IMR-90 (cell line): ENCODE measurements around the gene TRNAU1AP. TPM values are rescaled to one million over a fixed set of nuclear protein-coding genes. Genes with fewer than 3 reads are reported as not detected.

Source experiments
- ATAC-seq: fragments of 200-7000 bp; cut with Tn5 transposase; 2 replicates; pipeline ENCODE4 v1.9.1; 2020; ENCODE audit warnings: low read depth, mild to moderate bottlenecking, moderate library complexity
- BruUV-seq: library from RNA; stranded (reverse); fragments of 400-500 nt; replicated peaks from 2 replicates; lab custom pipeline; 2021; lab: Mats Ljungman, UMichigan
- CTCF ChIA-PET: fragments of 300-600 bp; formaldehyde crosslinking; extraction: SDS; loops from one replicate; lab custom pipeline; 2021; ENCODE audit warnings: antibody characterized with exemption; lab: Yijun Ruan, JAX
- POLR2A ChIA-PET: fragments of 300-600 bp; sonication (Branson Sonifier 250); formaldehyde crosslinking; loops from one replicate; lab custom pipeline; 2022; ENCODE audit warnings: antibody characterized with exemption; ENCODE audit not compliant: unreplicated experiment; lab: Charles Lee
- DNase-seq: peaks from one replicate; pipeline ENCODE4 v3.0.0; 2013
- H2AFZ ChIP-seq: replicated peaks from 2 replicates; pipeline ENCODE3; 2013; ENCODE audit warnings: low read length, mild to moderate bottlenecking; ENCODE audit not compliant: poor library complexity
- H2AK5ac ChIP-seq: 2 replicates; pipeline ENCODE4 v1.6.1; 2013; ENCODE audit warnings: low read depth, low read length, inconsistent platforms
- H2AK9ac ChIP-seq: replicated peaks from 2 replicates; pipeline ENCODE3; 2013; ENCODE audit warnings: mild to moderate bottlenecking, low read depth, low read length, moderate library complexity; ENCODE audit not compliant: poor library complexity
- H2BK120ac ChIP-seq: 2 replicates; pipeline ENCODE4 v1.6.1; 2013; ENCODE audit warnings: low read depth, low read length, inconsistent platforms
- H2BK15ac ChIP-seq: 3 replicates; pipeline ENCODE4 v1.6.1; 2013; ENCODE audit warnings: low read depth, low read length, inconsistent platforms
- H2BK20ac ChIP-seq: 2 replicates; pipeline ENCODE4 v1.6.1; 2013; ENCODE audit warnings: low read depth, mild to moderate bottlenecking, inconsistent platforms, low read length, moderate library complexity
- H2BK5ac ChIP-seq: 2 replicates; pipeline ENCODE4 v1.6.1; 2013; ENCODE audit warnings: mild to moderate bottlenecking, low read depth, low read length, inconsistent platforms; ENCODE audit not compliant: poor library complexity, severe bottlenecking
- H3K14ac ChIP-seq: replicated peaks from 2 replicates; pipeline ENCODE4 v1.6.1; 2013; ENCODE audit warnings: low read depth, low read length, inconsistent platforms
- H3K18ac ChIP-seq: 2 replicates; pipeline ENCODE4 v1.6.1; 2013; ENCODE audit warnings: low read depth, low read length, control low read depth
- H3K23ac ChIP-seq: 2 replicates; pipeline ENCODE4 v1.6.1; 2013; ENCODE audit warnings: low read depth, low read length, inconsistent platforms
- H3K27ac ChIP-seq: 2 replicates; pipeline ENCODE4 v1.5.1; 2013; ENCODE audit warnings: mild to moderate bottlenecking, control low read depth, low read length; ENCODE audit not compliant: insufficient read depth
- H3K27me3 ChIP-seq: 2 replicates; pipeline ENCODE4 v1.6.1; 2013; ENCODE audit warnings: low read length; ENCODE audit not compliant: control insufficient read depth, insufficient read depth
- H3K36me3 ChIP-seq: 2 replicates; pipeline ENCODE4 v1.6.1; 2013; ENCODE audit warnings: low read length, mixed read lengths; ENCODE audit not compliant: control insufficient read depth, insufficient read depth
- H3K4ac ChIP-seq: 2 replicates; pipeline ENCODE4 v1.6.1; 2013; ENCODE audit warnings: low read depth, low read length, inconsistent platforms
- H3K4me1 ChIP-seq: 2 replicates; pipeline ENCODE4 v1.6.1; 2013; ENCODE audit warnings: low read length, mixed read lengths; ENCODE audit not compliant: control insufficient read depth, insufficient read depth
- H3K4me2 ChIP-seq: 2 replicates; pipeline ENCODE4 v1.6.1; 2013; ENCODE audit warnings: low read depth, mild to moderate bottlenecking, control low read depth, low read length, moderate library complexity
- H3K4me3 ChIP-seq: 2 replicates; pipeline ENCODE4 v1.5.1; 2013; ENCODE audit warnings: low read depth, mild to moderate bottlenecking, control low read depth, low read length, moderate library complexity; ENCODE audit not compliant: insufficient read depth
- H3K56ac ChIP-seq: 2 replicates; pipeline ENCODE4 v1.6.1; 2013; ENCODE audit warnings: low read length, inconsistent platforms; ENCODE audit not compliant: insufficient read depth; ENCODE audit errors: extremely low read depth
- H3K79me1 ChIP-seq, 2 experiments: 2 replicates each; pipeline ENCODE4 v1.6.1; 2013; ENCODE audit warnings: low read length in 2 of 2, inconsistent platforms in 1 of 2, low read depth in 1 of 2
- H3K9ac ChIP-seq: 2 replicates; pipeline ENCODE4 v1.6.1; 2013; ENCODE audit warnings: low read depth, low read length, control low read depth
- H3K9me1 ChIP-seq: 2 replicates; pipeline ENCODE4 v1.6.1; 2013; ENCODE audit warnings: low read length, inconsistent platforms; ENCODE audit not compliant: insufficient read depth
- H3K9me3 ChIP-seq: 2 replicates; pipeline ENCODE4 v1.6.1; 2013; ENCODE audit warnings: low read length; ENCODE audit not compliant: control insufficient read depth, insufficient read depth
- H4K20me1 ChIP-seq: 2 replicates; pipeline ENCODE4 v1.6.1; 2013; ENCODE audit warnings: low read length, inconsistent platforms; ENCODE audit not compliant: insufficient read depth
- H4K5ac ChIP-seq: 2 replicates; pipeline ENCODE4 v1.6.1; 2013; ENCODE audit warnings: mild to moderate bottlenecking, low read depth, low read length, control low read depth
- H4K8ac ChIP-seq, 2 experiments: 2 replicates each; pipeline ENCODE4 v1.6.1; 2013; ENCODE audit warnings: low read depth in 2 of 2, low read length in 2 of 2, control low read depth in 1 of 2, inconsistent platforms in 1 of 2
- H4K91ac ChIP-seq: 2 replicates; pipeline ENCODE4 v1.6.1; 2013; ENCODE audit warnings: low read depth, low read length, inconsistent platforms; ENCODE audit not compliant: insufficient read depth
- BHLHE40 ChIP-seq: fragments of 150-350 bp; IDR thresholded peaks from 2 replicates; pipeline ENCODE4 v1.6.1; 2016; ENCODE audit warnings: mild to moderate bottlenecking, low read depth, low read length
- CEBPB ChIP-seq: IDR thresholded peaks from 2 replicates; pipeline ENCODE4 v1.6.1; 2012; ENCODE audit warnings: low read depth, low read length, improper control_type of control experiment
- CHD1 ChIP-seq: IDR thresholded peaks from 2 replicates; pipeline ENCODE4 v1.6.1; 2012; ENCODE audit warnings: low read depth, low read length, improper control_type of control experiment
- CTCF ChIP-seq: conservative IDR thresholded peaks from 2 replicates; pipeline ENCODE4 v1.5.1; 2012; ENCODE audit warnings: mild to moderate bottlenecking, low read depth, low read length, improper control_type of control experiment
- ELK1 ChIP-seq: fragments of 150-350 bp; IDR thresholded peaks from 2 replicates; pipeline ENCODE4 v1.6.1; 2016; ENCODE audit warnings: low read depth, mild to moderate bottlenecking, low read length, moderate library complexity, borderline replicate concordance
- FOS ChIP-seq: fragments of 150-350 bp; IDR thresholded peaks from 2 replicates; pipeline ENCODE4 v1.6.1; 2016; ENCODE audit warnings: low read depth, low read length
- MAFK ChIP-seq: IDR thresholded peaks from 2 replicates; pipeline ENCODE4 v1.6.1; 2012; ENCODE audit warnings: low read depth, low read length, improper control_type of control experiment
- MAZ ChIP-seq: IDR thresholded peaks from 2 replicates; pipeline ENCODE4 v1.6.1; 2012; ENCODE audit warnings: low read depth, mild to moderate bottlenecking, low read length, improper control_type of control experiment, moderate library complexity, borderline replicate concordance
- MXI1 ChIP-seq: IDR thresholded peaks from 2 replicates; pipeline ENCODE4 v1.6.1; 2012; ENCODE audit warnings: low read depth, mild to moderate bottlenecking, low read length, moderate library complexity, borderline replicate concordance
- NFE2L2 ChIP-seq: fragments of 150-350 bp; IDR thresholded peaks from 2 replicates; pipeline ENCODE4 v1.6.1; 2016; ENCODE audit warnings: low read depth, mild to moderate bottlenecking, low read length
- POLR2A ChIP-seq: IDR thresholded peaks from 2 replicates; pipeline ENCODE4 v1.6.1; 2012; ENCODE audit warnings: mild to moderate bottlenecking, low read depth, low read length
- RCOR1 ChIP-seq: IDR thresholded peaks from 2 replicates; pipeline ENCODE4 v1.6.1; 2012; ENCODE audit warnings: mild to moderate bottlenecking, low read length, improper control_type of control experiment; ENCODE audit not compliant: insufficient replicate concordance
- RFX5 ChIP-seq: IDR thresholded peaks from 2 replicates; pipeline ENCODE4 v1.8.0; 2012; ENCODE audit warnings: low read depth, mild to moderate bottlenecking, low read length, moderate library complexity
- SMC3 ChIP-seq: fragments of 150-350 bp; IDR thresholded peaks from 2 replicates; pipeline ENCODE4 v1.6.1; 2016; ENCODE audit warnings: low read depth, mild to moderate bottlenecking, antibody characterized with exemption, low read length, moderate library complexity
- USF2 ChIP-seq: fragments of 150-350 bp; IDR thresholded peaks from 2 replicates; pipeline ENCODE4 v1.6.1; 2017; ENCODE audit warnings: mild to moderate bottlenecking, antibody characterized with exemption, low read length, low read depth
- WGBS, 2 experiments: methylation state at CpG; one replicate each; pipeline versions ENCODE4 v1.1.5 to v1.1.7; 2013; ENCODE audit warnings: missing lambda C conversion rate in 2 of 2; ENCODE audit not compliant: insufficient read length in 1 of 2; ENCODE audit errors: extremely low coverage in 2 of 2; 5-methylcytosine and 5-hydroxymethylcytosine counted together
- dilution Hi-C: fragments of 300-500 bp; cut with HindIII; formaldehyde crosslinking; loops from one replicate; pipeline ENCODE4 v1.14.3; 2018; ENCODE audit warnings: low sequenced_read_pairs; ENCODE audit not compliant: unreplicated experiment
- in situ Hi-C: fragments of 300-500 bp; cut with MboI; formaldehyde crosslinking; loops from 3 replicates; pipeline ENCODE4 v1.14.3; 2019; ENCODE audit warnings: low sequenced_read_pairs, inconsistent platforms, mixed read lengths
- intact Hi-C: fragments of 100-400 bp; cut with micrococcal nuclease; formaldehyde crosslinking; loops from 2 replicates; pipeline ENCODE4 v1.10.0; 2022
- polyA plus RNA-seq, 3 experiments: library from polyadenylated mRNA; depleted of rRNA; stranded (reverse); fragments of >200 nt; gene quantifications; 2 replicates each; pipeline ENCODE4 v1.2.3, GENCODE V29; 2012; ENCODE audit warnings: low replicate concordance in 1 of 3
- total RNA-seq: library from RNA; depleted of rRNA; stranded (reverse); fragments of >200 nt; gene quantifications from 2 replicates; pipeline ENCODE4 v1.2.3, GENCODE V29; 2012

TRNAU1AP gene
- total and polyA plus RNA-seq, 2 of the 4 experiments (the other 2 are of a cell fraction), result 23.3 to 23.8 TPM

- POLR2A ChIA-PET, result no interaction called here
- in situ Hi-C loops (loop anchor here (5.0 kb wide), 1 partner anchor 82 kb away; no protein-coding TSS in a partner anchor), intact Hi-C loops (loop anchor here (5.0 kb wide), 2 partner anchors 62 to 357 kb away; no protein-coding TSS in a partner anchor), dilution Hi-C loops (no loop called here)
- H3K4me3 ChIP-seq, result no peak overlapping the region
- no peaks in the 10 kb centered on the region for H3K9me3 ChIP-seq
- H3K56ac ChIP-seq, result no peak overlapping the region
- H2AK9ac ChIP-seq, result no peak overlapping the region
- H3K9me1 ChIP-seq, result no peaks in the 10 kb centered on the region; the same call in 1 of the 2 replicates
- no peak overlapping the region for H3K9ac ChIP-seq
- H2BK120ac ChIP-seq, result no peak overlapping the region
- DNase-seq, result no peak
- no peak overlapping the region for H2BK5ac ChIP-seq
- H3K18ac ChIP-seq, result no peak overlapping the region
- no CpG with 5 or more reads among the region's 10 CpGs for whole genome bisulfite sequencing, 2 experiments
- H3K36me3 ChIP-seq, result peaks cover 8% of the 10 kb centered on the region
- H4K8ac ChIP-seq, result no peak overlapping the region
- no peak overlapping the region for H2AFZ ChIP-seq
- H3K14ac ChIP-seq, result no peak overlapping the region
- peaks cover 41% of the 10 kb centered on the region for H4K20me1 ChIP-seq
- BruUV-seq, result no TSS peak
- H3K79me1 ChIP-seq, result peaks cover 26 to 61% of the 10 kb centered on the region in 2 experiments
- no peak overlapping the region for H2BK15ac ChIP-seq
- no peak overlapping the region for H4K91ac ChIP-seq
- no peak overlapping the region for H2AK5ac ChIP-seq
- CTCF ChIA-PET, result no interaction called here
- no peaks in the 10 kb centered on the region for H3K27me3 ChIP-seq
- no peak overlapping the region for H3K27ac ChIP-seq
- no peak overlapping the region for H4K5ac ChIP-seq
- no peak overlapping the region for H3K23ac ChIP-seq
- peaks cover 9% of the 10 kb centered on the region for H3K4me1 ChIP-seq
- ATAC-seq, result no peak
- no peak overlapping the region for H3K4ac ChIP-seq
- H3K4me2 ChIP-seq, result no peak overlapping the region
- TF ChIP-seq USF2 (no peak), POLR2A (no peak), MXI1 (no peak), BHLHE40 (no peak), CEBPB (no peak), CTCF (no peak), CHD1 (no peak), MAFK (no peak), FOS (no peak), SMC3 (no peak), NFE2L2 (no peak), MAZ (no peak), RCOR1 (no peak), RFX5 (no peak), ELK1 (no peak)
- H2BK20ac ChIP-seq, result no peak overlapping the region
Observed at GRCh38 chr1:28519946-28520725, 32.7 kb upstream of the TRNAU1AP start.
